HG03060 (cell line): ENCODE measurements around the gene BRI3BP.
"Not testable (repeated sequence)": the region's sequence is repeated elsewhere in the genome, so short reads cannot be mapped to it uniquely, and the experiment has no call there.

Experiments used
- ATAC-seq: cut with Tn5 transposase; IDR thresholded peaks from one replicate; pipeline ENCODE4 v1.9.1; 2021; ENCODE audit warnings: low read depth, moderate number of reproducible peaks; ENCODE audit not compliant: unreplicated experiment

BRI3BP gene

GRCh38 chr12:125064492-125064891 lies 71.0 kb downstream of the BRI3BP start:
- ATAC-seq = no peak

GRCh38 chr12:125065021-125065918 lies 71.8 kb downstream of the BRI3BP start, which contains the start of gene AACS:
TSS of gene AACS (plus strand) at chr12:125065435. CDS start at chr12:125065585, 150 bp downstream.
- peak; percentile 42 for ATAC-seq

- ATAC-seq = no peak
These were observed 72.6 kb downstream of the BRI3BP start for GRCh38 chr12:125065919-125066570.

- ATAC-seq = no peak
These were observed 74.9 kb downstream of the BRI3BP start for GRCh38 chr12:125068391-125068790.

- ATAC-seq = no peak
These were observed 76.2 kb downstream of the BRI3BP start for GRCh38 chr12:125069616-125070015.

- no peak for ATAC-seq
These were observed 76.7 kb downstream of the BRI3BP start for GRCh38 chr12:125070112-125070511.

- no peak for ATAC-seq
These were observed 77.4 kb downstream of the BRI3BP start for GRCh38 chr12:125070661-125071390.

- ATAC-seq = no peak
These were observed 78.0 kb downstream of the BRI3BP start for GRCh38 chr12:125071456-125071855.

GRCh38 chr12:125072496-125072895 lies 79.1 kb downstream of the BRI3BP start:
- ATAC-seq = no peak

- not testable (repeated sequence) for ATAC-seq
These were observed 80.8 kb downstream of the BRI3BP start for GRCh38 chr12:125074294-125074693.

GRCh38 chr12:125076103-125076502 lies 82.7 kb downstream of the BRI3BP start:
- ATAC-seq = no peak

- ATAC-seq = no peak
These were observed 85.6 kb downstream of the BRI3BP start for GRCh38 chr12:125079084-125079483.

- ATAC-seq = no peak
These were observed 86.5 kb downstream of the BRI3BP start for GRCh38 chr12:125079648-125080645.
